Measurements from ENCODE around the gene DNASE1L1.

DNASE1L1 gene

GRCh38 chrX:154409222-154409871, at the start of gene DNASE1L1:
Gene DNASE1L1 (minus strand): TSS chrX:154409254. CDS start chrX:154405568, 3,686 bp downstream.
- H3K4me3 ChIP-seq (ENCODE audit: low read depth, low read length): peak within 1 kb of the TSS; percentile 64
- no peak for TF ChIP-seq CTCF (IDR thresholded peaks at IDR 0.05; ENCODE audit: low read depth, low read length)

- peak within 1 kb of the TSS; percentile 76 for H3K4me3 ChIP-seq (ENCODE audit: low read depth, low read length)
- no peak for TF ChIP-seq CTCF (IDR thresholded peaks at IDR 0.05; ENCODE audit: low read depth, low read length)
These were observed 49.3 kb upstream of the DNASE1L1 start, which contains the start of gene PLXNA3 for GRCh38 chrX:154458116-154458953. Gene PLXNA3 (plus strand): TSS chrX:154458281. CDS start chrX:154460184, 1,903 bp downstream.

- peak overlapping the region; percentile 50 for H3K4me3 ChIP-seq (ENCODE audit: low read depth, low read length)
- TF ChIP-seq CTCF (IDR thresholded peaks at IDR 0.05; ENCODE audit: low read depth, low read length): no peak
These were observed 48.5 kb upstream of the DNASE1L1 start for GRCh38 chrX:154457491-154458115.

- H3K4me3 ChIP-seq (ENCODE audit: low read depth, low read length): no peak overlapping the region
- no peak for TF ChIP-seq CTCF (IDR thresholded peaks at IDR 0.05; ENCODE audit: low read depth, low read length)
These were observed 43.8 kb upstream of the DNASE1L1 start for GRCh38 chrX:154452823-154453222.

- no peak for TF ChIP-seq CTCF (IDR thresholded peaks at IDR 0.05; ENCODE audit: low read depth, low read length)
These were observed 41.3 kb upstream of the DNASE1L1 start for GRCh38 chrX:154450312-154450711.

GRCh38 chrX:154449618-154450017, 40.6 kb upstream of the DNASE1L1 start:
- H3K4me3 ChIP-seq (ENCODE audit: low read depth, low read length): no peak overlapping the region
- no peak for TF ChIP-seq CTCF (IDR thresholded peaks at IDR 0.05; ENCODE audit: low read depth, low read length)

More at GRCh38 chrX:154450312-154450711, 41.3 kb upstream of the DNASE1L1 start:
- no peak overlapping the region for H3K4me3 ChIP-seq (ENCODE audit: low read depth, low read length)

All from WI38 (cell line).